Measurements from ENCODE around the gene SGCA.

The SGCA gene

GRCh38 chr17:50149091-50149416 lies 16.8 kb upstream of the SGCA start:
- DNase-seq, result peak; percentile 53

- peak; percentile 77 for DNase-seq
Measured at GRCh38 chr17:50149417-50150353, 16.1 kb upstream of the SGCA start.

GRCh38 chr17:50150354-50151040 lies 15.3 kb upstream of the SGCA start, which contains the start of gene PPP1R9B:
PPP1R9B (minus strand) TSS chr17:50150677; CDS start chr17:50150513, 164 bp downstream.
- DNase-seq, result peak; percentile 66

GRCh38 chr17:50151041-50151936 lies 14.5 kb upstream of the SGCA start:
- DNase-seq, result peak; percentile 69

GRCh38 chr17:50151937-50152547 lies 13.8 kb upstream of the SGCA start:
- peak; percentile 82 for DNase-seq

GRCh38 chr17:50152736-50153135 lies 13.1 kb upstream of the SGCA start:
- no peak for DNase-seq

- DNase-seq, result no peak
Measured at GRCh38 chr17:50153650-50154575, 11.9 kb upstream of the SGCA start.

GRCh38 chr17:50154604-50155003 lies 11.2 kb upstream of the SGCA start:
- DNase-seq, result no peak

- DNase-seq, result no peak
Measured at GRCh38 chr17:50155115-50155819, 10.5 kb upstream of the SGCA start.

GRCh38 chr17:50157891-50158290 lies 7.9 kb upstream of the SGCA start:
- DNase-seq, result no peak

- peak; percentile 88 for DNase-seq
Measured at GRCh38 chr17:50161023-50161910, 4.5 kb upstream of the SGCA start.

GRCh38 chr17:50161911-50162288 lies 3.9 kb upstream of the SGCA start:
- no peak for DNase-seq

GRCh38 chr17:50162466-50163254 lies 3.1 kb upstream of the SGCA start:
- no peak for DNase-seq

- no peak for DNase-seq
Measured at GRCh38 chr17:50163843-50164696, 1.7 kb upstream of the SGCA start.

GRCh38 chr17:50164697-50164988 lies 1.2 kb upstream of the SGCA start:
- no peak for DNase-seq

- DNase-seq, result no peak
Measured at GRCh38 chr17:50165066-50165465, 739 bp upstream of the SGCA start.

GRCh38 chr17:50165466-50165865 lies 339 bp upstream of the SGCA start:
- DNase-seq, result no peak
